Glutamatergic neuron (in vitro differentiated cells): Measurements from ENCODE around the gene SPATA13. TPM values are rescaled to one million over a fixed set of nuclear protein-coding genes. Genes with fewer than 3 reads are reported as not detected.

Experiments used
- DNase-seq: peaks from one replicate; pipeline ENCODE4 v3.0.0; 2022
- H3K27ac Mint-ChIP-seq: one replicate; pipeline ENCODE4 v1.8.0; 2020; ENCODE audit warnings: mild to moderate bottlenecking, mixed read lengths, inconsistent platforms; ENCODE audit not compliant: unreplicated experiment
- H3K27me3 Mint-ChIP-seq: one replicate; pipeline ENCODE4 v1.8.0; 2020; ENCODE audit warnings: mild to moderate bottlenecking, moderate library complexity, mixed read lengths, inconsistent platforms; ENCODE audit not compliant: unreplicated experiment
- H3K36me3 Mint-ChIP-seq: one replicate; pipeline ENCODE4 v1.8.0; 2020; ENCODE audit warnings: mild to moderate bottlenecking, mixed read lengths, inconsistent platforms; ENCODE audit not compliant: unreplicated experiment
- H3K4me1 Mint-ChIP-seq: one replicate; pipeline ENCODE4 v1.8.0; 2020; ENCODE audit warnings: mild to moderate bottlenecking, low read depth, mixed read lengths, inconsistent platforms; ENCODE audit not compliant: unreplicated experiment
- H3K4me3 Mint-ChIP-seq: one replicate; pipeline ENCODE4 v1.8.0; 2020; ENCODE audit warnings: mild to moderate bottlenecking, mixed read lengths, inconsistent platforms; ENCODE audit not compliant: unreplicated experiment
- H3K9me3 Mint-ChIP-seq: one replicate; pipeline ENCODE4 v1.8.0; 2020; ENCODE audit warnings: mild to moderate bottlenecking, moderate library complexity, mixed read lengths, inconsistent platforms; ENCODE audit not compliant: unreplicated experiment
- CTCF ChIP-seq: fragments of 200-600 bp; sonication (generic); IDR thresholded peaks from one replicate; pipeline ENCODE4 v1.5.0; 2021; ENCODE audit not compliant: partially characterized antibody, unreplicated experiment
- total RNA-seq: library from RNA; stranded (reverse); fragmentation: NEBNext Ultra II Directional; extraction: Animal tissue kit (Norgen Biotek cat#: 25700); gene quantifications from one replicate; pipeline ENCODE4 v1.2.1, GENCODE V29; 2021; ENCODE audit not compliant: unreplicated experiment

SPATA13 gene
- total RNA-seq, 1 donor from 2014 or later: 7.4 TPM

GRCh38 chr13:24220086-24220703 is 59.7 kb downstream of the SPATA13 start:
- no peak for DNase-seq
- Mint-ChIP-seq H3K27ac (no peak overlapping the region), H3K4me1 (peaks cover 2% of the 10 kb centered on the region), H3K9me3 (no peaks in the 10 kb centered on the region), H3K36me3 (no peaks in the 10 kb centered on the region), H3K4me3 (no peak overlapping the region), H3K27me3 (peaks cover 7% of the 10 kb centered on the region)
- TF ChIP-seq CTCF: peak; percentile 59

GRCh38 chr13:24221007-24221406 is 60.5 kb downstream of the SPATA13 start:
- no peak overlapping the region for H3K27ac Mint-ChIP-seq
- peaks cover 2% of the 10 kb centered on the region for H3K4me1 Mint-ChIP-seq
- H3K4me3 Mint-ChIP-seq: no peak overlapping the region
- H3K9me3 Mint-ChIP-seq: no peaks in the 10 kb centered on the region
- H3K27me3 Mint-ChIP-seq: peaks cover 7% of the 10 kb centered on the region
- no peak for DNase-seq
- H3K36me3 Mint-ChIP-seq: no peaks in the 10 kb centered on the region
- TF ChIP-seq CTCF: no peak

- H3K4me3 Mint-ChIP-seq: no peak overlapping the region
- TF ChIP-seq CTCF: no peak
- peaks cover 7% of the 10 kb centered on the region for H3K27me3 Mint-ChIP-seq
- DNase-seq: no peak
- H3K36me3 Mint-ChIP-seq: no peaks in the 10 kb centered on the region
- peaks cover 2% of the 10 kb centered on the region for H3K4me1 Mint-ChIP-seq
- no peak overlapping the region for H3K27ac Mint-ChIP-seq
- H3K9me3 Mint-ChIP-seq: no peaks in the 10 kb centered on the region
Measured at GRCh38 chr13:24222756-24223155, 62.2 kb downstream of the SPATA13 start.

GRCh38 chr13:24223341-24224231 is 63.1 kb downstream of the SPATA13 start:
- H3K9me3 Mint-ChIP-seq: no peaks in the 10 kb centered on the region
- no peak for TF ChIP-seq CTCF
- H3K4me1 Mint-ChIP-seq: peaks cover 2% of the 10 kb centered on the region
- peaks cover 5% of the 10 kb centered on the region for H3K27me3 Mint-ChIP-seq
- DNase-seq: no peak
- no peak overlapping the region for H3K4me3 Mint-ChIP-seq
- no peak overlapping the region for H3K27ac Mint-ChIP-seq
- no peaks in the 10 kb centered on the region for H3K36me3 Mint-ChIP-seq

GRCh38 chr13:24224232-24224680 is 63.7 kb downstream of the SPATA13 start:
- no peak for DNase-seq
- no peaks in the 10 kb centered on the region for H3K4me1 Mint-ChIP-seq
- H3K27me3 Mint-ChIP-seq: peaks cover 4% of the 10 kb centered on the region
- H3K9me3 Mint-ChIP-seq: no peaks in the 10 kb centered on the region
- no peak overlapping the region for H3K27ac Mint-ChIP-seq
- no peak overlapping the region for H3K4me3 Mint-ChIP-seq
- TF ChIP-seq CTCF: no peak
- H3K36me3 Mint-ChIP-seq: no peaks in the 10 kb centered on the region
